ENCODE measurements around the gene RUNX1.

DNA sequence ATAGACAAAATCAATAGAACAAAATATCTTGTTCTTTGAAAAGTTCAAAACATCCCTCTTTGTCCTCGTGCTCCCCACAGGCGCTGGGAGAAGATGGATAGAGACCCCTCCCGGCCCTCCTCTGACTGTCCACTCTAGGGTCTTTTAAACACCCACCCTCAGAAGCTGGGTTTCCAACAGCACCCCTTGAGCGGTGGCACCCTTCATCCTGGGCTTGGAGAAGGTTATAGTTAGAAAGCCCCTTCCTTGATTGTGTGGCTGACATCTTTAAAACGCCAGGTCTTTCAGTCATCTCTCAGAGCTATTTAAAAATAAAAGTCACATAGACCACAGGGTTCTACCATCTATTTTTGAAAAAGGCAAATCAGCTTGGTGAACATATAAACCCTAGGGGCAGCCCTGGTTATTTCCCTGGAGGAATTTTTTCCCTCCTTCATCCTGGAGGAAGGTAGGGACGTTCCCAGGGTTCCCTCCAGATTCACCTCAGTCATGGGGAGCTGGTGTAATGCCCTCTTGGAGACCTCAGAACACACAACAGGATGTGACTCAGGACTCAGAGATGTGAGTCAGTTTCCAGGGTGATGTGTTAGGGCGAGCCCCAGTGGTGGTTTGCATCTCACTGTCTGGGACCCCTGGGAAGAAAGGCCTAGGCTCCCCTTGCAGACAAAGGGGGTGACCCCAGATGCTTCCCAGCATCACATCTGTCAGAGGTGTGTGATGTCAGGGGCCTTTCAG lies 241.8 kb downstream of the RUNX1 start:
- no peak for TF ChIP-seq POLR2A (IDR thresholded peaks at IDR 0.05)
- TF ChIP-seq, protein P1, sequence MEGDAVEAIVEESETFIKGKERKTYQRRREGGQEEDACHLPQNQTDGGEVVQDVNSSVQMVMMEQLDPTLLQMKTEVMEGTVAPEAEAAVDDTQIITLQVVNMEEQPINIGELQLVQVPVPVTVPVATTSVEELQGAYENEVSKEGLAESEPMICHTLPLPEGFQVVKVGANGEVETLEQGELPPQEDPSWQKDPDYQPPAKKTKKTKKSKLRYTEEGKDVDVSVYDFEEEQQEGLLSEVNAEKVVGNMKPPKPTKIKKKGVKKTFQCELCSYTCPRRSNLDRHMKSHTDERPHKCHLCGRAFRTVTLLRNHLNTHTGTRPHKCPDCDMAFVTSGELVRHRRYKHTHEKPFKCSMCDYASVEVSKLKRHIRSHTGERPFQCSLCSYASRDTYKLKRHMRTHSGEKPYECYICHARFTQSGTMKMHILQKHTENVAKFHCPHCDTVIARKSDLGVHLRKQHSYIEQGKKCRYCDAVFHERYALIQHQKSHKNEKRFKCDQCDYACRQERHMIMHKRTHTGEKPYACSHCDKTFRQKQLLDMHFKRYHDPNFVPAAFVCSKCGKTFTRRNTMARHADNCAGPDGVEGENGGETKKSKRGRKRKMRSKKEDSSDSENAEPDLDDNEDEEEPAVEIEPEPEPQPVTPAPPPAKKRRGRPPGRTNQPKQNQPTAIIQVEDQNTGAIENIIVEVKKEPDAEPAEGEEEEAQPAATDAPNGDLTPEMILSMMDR (IDR thresholded peaks at IDR 0.05 in 8 of 11, conservative IDR thresholded peaks at IDR 0.05 in 3 of 11): no peak

Measured in spleen (tissue), 7 donors.